HepG2 (cell line): ENCODE data around the gene DHFR. TPM values are rescaled to one million over a fixed set of nuclear protein-coding genes. Genes with fewer than 3 reads are reported as not detected.

Experiments used
- ISX ChIP-seq: sonication (generic); formaldehyde crosslinking; conservative IDR thresholded peaks from 2 replicates; pipeline ENCODE4 v1.5.0; 2020; ENCODE audit warnings: missing genetic modification reagents
- KDM5A ChIP-seq: fragments of 200-600 bp; sonication (generic); IDR thresholded peaks from 2 replicates; pipeline ENCODE4 v1.7.0; 2018; ENCODE audit warnings: antibody characterized with exemption, mild to moderate bottlenecking, low read length, borderline replicate concordance
- KLF16 ChIP-seq, 2 experiments: sonication (generic) in 1 of 2; formaldehyde crosslinking in 1 of 2; IDR thresholded peaks; 2 replicates each; pipeline versions ENCODE4 v1.6.1 to v1.8.0; 2016 to 2023; ENCODE audit warnings: missing genetic modification reagents in 2 of 2, missing compliant biosample characterization in 1 of 2
- NR2C2 ChIP-seq: sonication (generic); formaldehyde crosslinking; IDR thresholded peaks from 2 replicates; pipeline ENCODE4 v1.4.0; 2020; ENCODE audit warnings: missing genetic modification reagents, mild to moderate bottlenecking, moderate library complexity, borderline replicate concordance
- PHF20 ChIP-seq: sonication (generic); formaldehyde crosslinking; IDR thresholded peaks from 2 replicates; pipeline ENCODE4 v1.5.0; 2020; ENCODE audit warnings: mild to moderate bottlenecking, missing genetic modification reagents
- RFXAP ChIP-seq: sonication (generic); formaldehyde crosslinking; IDR thresholded peaks from 2 replicates; pipeline ENCODE4 v1.4.0; 2020; ENCODE audit warnings: missing genetic modification reagents, borderline replicate concordance
- SAFB2 ChIP-seq: sonication (generic); formaldehyde crosslinking; IDR thresholded peaks from 2 replicates; pipeline ENCODE4 v1.5.1; 2020; ENCODE audit warnings: missing genetic modification reagents, low read depth, mild to moderate bottlenecking, borderline replicate concordance
- TAF1 ChIP-seq: sonication (generic); formaldehyde crosslinking; IDR thresholded peaks from 2 replicates; pipeline ENCODE4 v1.4.0; 2020; ENCODE audit warnings: missing genetic modification reagents
- TCF12 ChIP-seq, 2 experiments: fragments of 450-650 bp in 1 of 2; sonication (generic) in 1 of 2; formaldehyde crosslinking in 1 of 2; IDR thresholded peaks; 2 replicates each; pipeline versions ENCODE4 v1.6.1 to v1.8.0; 2017 to 2022; ENCODE audit warnings: antibody characterized with exemption in 1 of 2, mild to moderate bottlenecking in 1 of 2, missing genetic modification reagents in 1 of 2, moderate library complexity in 1 of 2
- YY1 ChIP-seq: IDR thresholded peaks from 2 replicates; pipeline ENCODE4 v1.6.1; 2011; ENCODE audit warnings: low read length, low read depth, moderate library complexity, mild to moderate bottlenecking; ENCODE audit not compliant: insufficient read depth, insufficient replicate concordance
- ZKSCAN1 ChIP-seq: fragments of 150-350 bp; IDR thresholded peaks from 2 replicates; pipeline ENCODE4 v1.6.1; 2014; ENCODE audit warnings: low read length
- ZNF143 ChIP-seq: sonication (generic); formaldehyde crosslinking; IDR thresholded peaks from 2 replicates; pipeline ENCODE4 v1.4.0; 2020; ENCODE audit warnings: missing genetic modification reagents
- ZNF263 ChIP-seq: sonication (generic); formaldehyde crosslinking; IDR thresholded peaks from 2 replicates; pipeline ENCODE4 v1.4.0; 2020; ENCODE audit warnings: missing genetic modification reagents
- ZNF543 ChIP-seq: sonication (generic); formaldehyde crosslinking; IDR thresholded peaks from 2 replicates; pipeline ENCODE4 v1.4.0; 2020; ENCODE audit warnings: mild to moderate bottlenecking, missing genetic modification reagents
- ZNF567 ChIP-seq: sonication (generic); formaldehyde crosslinking; IDR thresholded peaks from 2 replicates; pipeline ENCODE4 v1.8.1; 2023; ENCODE audit warnings: mild to moderate bottlenecking, missing genetic modification reagents, borderline replicate concordance
- ZNF883 ChIP-seq: sonication (generic); formaldehyde crosslinking; IDR thresholded peaks from 2 replicates; pipeline ENCODE4 v1.5.1; 2020; ENCODE audit warnings: mild to moderate bottlenecking, missing genetic modification reagents; ENCODE audit errors: not compliant biosample characterization
- polyA plus RNA-seq, 8 experiments: library from polyadenylated mRNA; depleted of rRNA in 3 of 8; stranded (reverse) in 7 of 8; unstranded in 1 of 8; fragments of >200 nt; fragmentation: Illumina TruSeq in 4 of 8; extraction: Trizol in 4 of 8; gene quantifications; 2 replicates each; pipeline versions ENCODE4 v1.2.1 to v1.2.3, GENCODE V29; 2011 to 2016; ENCODE audit warnings: low read depth in 4 of 8, missing spikeins in 1 of 8, mixed read lengths in 1 of 8; ENCODE audit not compliant: insufficient read depth in 1 of 8
- total RNA-seq, 5 experiments: library from RNA; depleted of rRNA; stranded (reverse); fragments of >200 nt; fragmentation: Illumina TruSeq; extraction: Trizol; gene quantifications; 2 replicates each; pipeline ENCODE4 v1.2.3, GENCODE V29; 2016; ENCODE audit warnings: low read depth in 1 of 5
- TF ChIP-seq, protein P1 (sequence below): sonication (generic); formaldehyde crosslinking; IDR thresholded peaks from 2 replicates; pipeline ENCODE4 v1.4.0; 2020; ENCODE audit warnings: mild to moderate bottlenecking, missing genetic modification reagents, borderline replicate concordance
- TF ChIP-seq, protein P2 (sequence below): sonication (generic); formaldehyde crosslinking; IDR thresholded peaks from 2 replicates; pipeline ENCODE4 v1.5.0; 2020; ENCODE audit warnings: mild to moderate bottlenecking, missing genetic modification reagents
- TF ChIP-seq, protein P3 (sequence below): IDR thresholded peaks from 2 replicates; pipeline ENCODE4 v1.6.1; 2016; ENCODE audit warnings: missing compliant biosample characterization, missing genetic modification reagents, borderline replicate concordance

DHFR gene
- total and polyA plus RNA-seq, 2 of the 13 experiments (the other 11 are each of a cell fraction or from before 2014, with no cell fraction given), result 22.8 to 59.0 TPM

DNA sequence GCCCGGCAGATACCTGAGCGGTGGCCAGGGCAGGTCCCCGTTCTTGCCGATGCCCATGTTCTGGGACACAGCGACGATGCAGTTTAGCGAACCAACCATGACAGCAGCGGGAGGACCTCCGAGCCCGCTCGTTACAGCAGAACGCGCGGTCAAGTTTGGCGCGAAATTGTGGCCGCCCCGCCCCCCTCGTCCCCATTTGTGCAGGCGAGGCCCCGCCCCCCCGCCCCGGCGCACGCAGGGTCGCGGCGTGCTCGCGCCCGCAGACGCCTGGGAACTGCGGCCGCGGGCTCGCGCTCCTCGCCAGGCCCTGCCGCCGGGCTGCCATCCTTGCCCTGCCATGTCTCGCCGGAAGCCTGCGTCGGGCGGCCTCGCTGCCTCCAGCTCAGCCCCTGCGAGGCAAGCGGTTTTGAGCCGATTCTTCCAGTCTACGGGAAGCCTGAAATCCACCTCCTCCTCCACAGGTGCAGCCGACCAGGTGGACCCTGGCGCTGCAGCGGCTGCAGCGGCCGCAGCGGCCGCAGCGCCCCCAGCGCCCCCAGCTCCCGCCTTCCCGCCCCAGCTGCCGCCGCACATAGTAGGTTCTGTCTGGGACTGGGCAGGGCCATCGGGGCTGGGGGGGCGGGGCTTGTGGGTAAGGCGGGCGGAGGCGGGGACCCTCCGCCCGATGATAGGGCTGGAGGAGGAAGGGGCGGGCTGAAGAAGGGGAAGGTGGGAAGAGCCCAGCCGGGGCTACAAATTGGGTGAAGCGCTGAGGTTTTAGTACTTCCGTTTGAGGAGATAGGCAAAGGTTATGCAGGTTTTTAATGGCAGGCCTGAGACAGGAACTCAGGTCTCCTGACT lies at the start of gene DHFR, which contains the start of gene MSH3 (continued):
- TF ChIP-seq, protein P1, sequence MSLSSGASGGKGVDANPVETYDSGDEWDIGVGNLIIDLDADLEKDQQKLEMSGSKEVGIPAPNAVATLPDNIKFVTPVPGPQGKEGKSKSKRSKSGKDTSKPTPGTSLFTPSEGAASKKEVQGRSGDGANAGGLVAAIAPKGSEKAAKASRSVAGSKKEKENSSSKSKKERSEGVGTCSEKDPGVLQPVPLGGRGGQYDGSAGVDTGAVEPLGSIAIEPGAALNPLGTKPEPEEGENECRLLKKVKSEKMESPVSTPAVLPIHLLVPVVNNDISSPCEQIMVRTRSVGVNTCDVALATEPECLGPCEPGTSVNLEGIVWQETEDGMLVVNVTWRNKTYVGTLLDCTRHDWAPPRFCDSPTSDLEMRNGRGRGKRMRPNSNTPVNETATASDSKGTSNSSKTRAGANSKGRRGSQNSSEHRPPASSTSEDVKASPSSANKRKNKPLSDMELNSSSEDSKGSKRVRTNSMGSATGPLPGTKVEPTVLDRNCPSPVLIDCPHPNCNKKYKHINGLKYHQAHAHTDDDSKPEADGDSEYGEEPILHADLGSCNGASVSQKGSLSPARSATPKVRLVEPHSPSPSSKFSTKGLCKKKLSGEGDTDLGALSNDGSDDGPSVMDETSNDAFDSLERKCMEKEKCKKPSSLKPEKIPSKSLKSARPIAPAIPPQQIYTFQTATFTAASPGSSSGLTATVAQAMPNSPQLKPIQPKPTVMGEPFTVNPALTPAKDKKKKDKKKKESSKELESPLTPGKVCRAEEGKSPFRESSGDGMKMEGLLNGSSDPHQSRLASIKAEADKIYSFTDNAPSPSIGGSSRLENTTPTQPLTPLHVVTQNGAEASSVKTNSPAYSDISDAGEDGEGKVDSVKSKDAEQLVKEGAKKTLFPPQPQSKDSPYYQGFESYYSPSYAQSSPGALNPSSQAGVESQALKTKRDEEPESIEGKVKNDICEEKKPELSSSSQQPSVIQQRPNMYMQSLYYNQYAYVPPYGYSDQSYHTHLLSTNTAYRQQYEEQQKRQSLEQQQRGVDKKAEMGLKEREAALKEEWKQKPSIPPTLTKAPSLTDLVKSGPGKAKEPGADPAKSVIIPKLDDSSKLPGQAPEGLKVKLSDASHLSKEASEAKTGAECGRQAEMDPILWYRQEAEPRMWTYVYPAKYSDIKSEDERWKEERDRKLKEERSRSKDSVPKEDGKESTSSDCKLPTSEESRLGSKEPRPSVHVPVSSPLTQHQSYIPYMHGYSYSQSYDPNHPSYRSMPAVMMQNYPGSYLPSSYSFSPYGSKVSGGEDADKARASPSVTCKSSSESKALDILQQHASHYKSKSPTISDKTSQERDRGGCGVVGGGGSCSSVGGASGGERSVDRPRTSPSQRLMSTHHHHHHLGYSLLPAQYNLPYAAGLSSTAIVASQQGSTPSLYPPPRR, result 0 out of 2 replicates have a peak, but pooled peaks have one; percentile 17
- TF ChIP-seq, protein P2, sequence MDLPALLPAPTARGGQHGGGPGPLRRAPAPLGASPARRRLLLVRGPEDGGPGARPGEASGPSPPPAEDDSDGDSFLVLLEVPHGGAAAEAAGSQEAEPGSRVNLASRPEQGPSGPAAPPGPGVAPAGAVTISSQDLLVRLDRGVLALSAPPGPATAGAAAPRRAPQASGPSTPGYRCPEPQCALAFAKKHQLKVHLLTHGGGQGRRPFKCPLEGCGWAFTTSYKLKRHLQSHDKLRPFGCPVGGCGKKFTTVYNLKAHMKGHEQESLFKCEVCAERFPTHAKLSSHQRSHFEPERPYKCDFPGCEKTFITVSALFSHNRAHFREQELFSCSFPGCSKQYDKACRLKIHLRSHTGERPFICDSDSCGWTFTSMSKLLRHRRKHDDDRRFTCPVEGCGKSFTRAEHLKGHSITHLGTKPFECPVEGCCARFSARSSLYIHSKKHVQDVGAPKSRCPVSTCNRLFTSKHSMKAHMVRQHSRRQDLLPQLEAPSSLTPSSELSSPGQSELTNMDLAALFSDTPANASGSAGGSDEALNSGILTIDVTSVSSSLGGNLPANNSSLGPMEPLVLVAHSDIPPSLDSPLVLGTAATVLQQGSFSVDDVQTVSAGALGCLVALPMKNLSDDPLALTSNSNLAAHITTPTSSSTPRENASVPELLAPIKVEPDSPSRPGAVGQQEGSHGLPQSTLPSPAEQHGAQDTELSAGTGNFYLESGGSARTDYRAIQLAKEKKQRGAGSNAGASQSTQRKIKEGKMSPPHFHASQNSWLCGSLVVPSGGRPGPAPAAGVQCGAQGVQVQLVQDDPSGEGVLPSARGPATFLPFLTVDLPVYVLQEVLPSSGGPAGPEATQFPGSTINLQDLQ (CRISPR knock-in tag), result no peak
- TF ChIP-seq NR2C2 (CRISPR knock-in tag) (peak; percentile 95), KLF16 (CRISPR knock-in tag; IDR thresholded peaks at IDR 0.05) (peak in 1 of 2 experiments; percentile 29; a peak in 1 of 4 replicates), ISX (CRISPR knock-in tag) (no peak), SAFB2 (CRISPR knock-in tag) (peak; percentile 78; the same call in 1 of the 2 replicates), ZNF543 (CRISPR knock-in tag) (peak; percentile 89), KDM5A (peak; percentile 77), RFXAP (CRISPR knock-in tag) (0 out of 2 replicates have a peak, but pooled peaks have one; percentile 20), TCF12 (IDR thresholded peaks at IDR 0.05) (no peak), TCF12 (CRISPR knock-in tag; IDR thresholded peaks at IDR 0.05) (no peak), ZKSCAN1 (peak; percentile 100), ZNF143 (CRISPR knock-in tag) (peak; percentile 51; the same call in 1 of the 2 replicates), PHF20 (CRISPR knock-in tag) (peak; percentile 62), YY1 (peak; percentile 74), TAF1 (CRISPR knock-in tag) (peak; percentile 80), ZNF263 (peak; percentile 46; the same call in 1 of the 2 replicates), ZNF567 (0 out of 2 replicates have a peak, but pooled peaks have one; percentile 14), ZNF883 (CRISPR knock-in tag) (peak; percentile 72)
- TF ChIP-seq, protein P3, sequence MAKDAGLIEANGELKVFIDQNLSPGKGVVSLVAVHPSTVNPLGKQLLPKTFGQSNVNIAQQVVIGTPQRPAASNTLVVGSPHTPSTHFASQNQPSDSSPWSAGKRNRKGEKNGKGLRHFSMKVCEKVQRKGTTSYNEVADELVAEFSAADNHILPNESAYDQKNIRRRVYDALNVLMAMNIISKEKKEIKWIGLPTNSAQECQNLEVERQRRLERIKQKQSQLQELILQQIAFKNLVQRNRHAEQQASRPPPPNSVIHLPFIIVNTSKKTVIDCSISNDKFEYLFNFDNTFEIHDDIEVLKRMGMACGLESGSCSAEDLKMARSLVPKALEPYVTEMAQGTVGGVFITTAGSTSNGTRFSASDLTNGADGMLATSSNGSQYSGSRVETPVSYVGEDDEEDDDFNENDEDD (CRISPR knock-in tag), result peak; percentile 81
